Retinal pigment epithelial cell (primary cell): ENCODE results near the gene EHF.

ENCODE experiments used
- DNase-seq: peaks from one replicate; pipeline ENCODE4 v3.0.0-alpha.2; 2010; ENCODE audit warnings: low read depth
- H3K4me3 ChIP-seq: 2 replicates; pipeline ENCODE4 v1.5.1; 2011; ENCODE audit warnings: mild to moderate bottlenecking, low read length, control low read depth, moderate library complexity
- TF ChIP-seq, protein P1 (sequence below): conservative IDR thresholded peaks from 2 replicates; pipeline ENCODE4 v1.5.1; 2011; ENCODE audit warnings: low read depth, low read length, control low read depth, inconsistent platforms

Gene EHF

DNA sequence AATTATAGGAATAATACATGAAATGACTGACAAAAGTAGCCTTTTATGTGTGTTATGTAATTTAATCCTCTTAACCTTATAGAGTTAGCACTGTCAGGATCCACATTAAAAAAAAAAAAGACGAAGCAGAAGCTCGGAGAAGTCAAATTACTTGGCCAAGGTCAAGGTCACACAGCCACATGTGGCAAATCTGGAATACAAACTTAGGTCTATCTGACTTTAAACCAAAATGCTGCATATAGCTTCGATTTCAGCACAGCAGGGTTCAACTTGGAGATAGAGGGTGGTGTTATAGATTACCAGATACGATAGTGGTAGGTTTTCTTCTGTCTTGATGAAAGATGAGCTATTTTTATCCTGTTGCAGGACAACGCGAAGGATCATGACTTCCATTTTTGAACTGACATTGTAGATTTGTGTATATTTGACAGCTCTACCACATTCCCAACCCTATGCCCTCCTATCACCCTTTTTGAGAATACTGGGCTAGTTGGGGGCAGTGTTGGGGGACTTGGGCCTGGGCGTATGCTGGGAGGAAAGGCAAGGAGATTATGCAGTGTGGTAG lies 11.6 kb upstream of the EHF start:
- no peak for DNase-seq

DNA sequence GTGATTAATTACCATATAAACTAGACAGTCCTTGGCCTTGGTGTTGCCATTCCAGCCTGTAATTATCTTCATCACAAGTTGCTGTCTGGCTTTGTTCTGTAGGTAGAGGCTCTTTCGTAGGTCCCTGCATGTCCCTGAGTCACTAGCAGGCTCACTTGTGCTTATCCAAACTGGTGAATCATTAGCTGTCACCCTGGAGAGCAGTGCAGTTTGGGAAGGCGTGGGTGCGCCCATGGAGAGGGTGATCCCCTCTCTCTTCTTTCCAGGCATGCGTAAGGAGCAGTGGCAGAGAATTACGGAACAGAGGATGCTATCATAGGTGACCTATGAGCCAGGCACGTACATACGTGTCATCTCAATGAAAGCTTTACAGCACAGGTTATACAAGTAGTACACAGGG lies 11.0 kb upstream of the EHF start:
- DNase-seq: no peak

More for the DNA sequence above, 11.6 kb upstream of the EHF start:
- no peak overlapping the region for H3K4me3 ChIP-seq
- TF ChIP-seq, protein P1, sequence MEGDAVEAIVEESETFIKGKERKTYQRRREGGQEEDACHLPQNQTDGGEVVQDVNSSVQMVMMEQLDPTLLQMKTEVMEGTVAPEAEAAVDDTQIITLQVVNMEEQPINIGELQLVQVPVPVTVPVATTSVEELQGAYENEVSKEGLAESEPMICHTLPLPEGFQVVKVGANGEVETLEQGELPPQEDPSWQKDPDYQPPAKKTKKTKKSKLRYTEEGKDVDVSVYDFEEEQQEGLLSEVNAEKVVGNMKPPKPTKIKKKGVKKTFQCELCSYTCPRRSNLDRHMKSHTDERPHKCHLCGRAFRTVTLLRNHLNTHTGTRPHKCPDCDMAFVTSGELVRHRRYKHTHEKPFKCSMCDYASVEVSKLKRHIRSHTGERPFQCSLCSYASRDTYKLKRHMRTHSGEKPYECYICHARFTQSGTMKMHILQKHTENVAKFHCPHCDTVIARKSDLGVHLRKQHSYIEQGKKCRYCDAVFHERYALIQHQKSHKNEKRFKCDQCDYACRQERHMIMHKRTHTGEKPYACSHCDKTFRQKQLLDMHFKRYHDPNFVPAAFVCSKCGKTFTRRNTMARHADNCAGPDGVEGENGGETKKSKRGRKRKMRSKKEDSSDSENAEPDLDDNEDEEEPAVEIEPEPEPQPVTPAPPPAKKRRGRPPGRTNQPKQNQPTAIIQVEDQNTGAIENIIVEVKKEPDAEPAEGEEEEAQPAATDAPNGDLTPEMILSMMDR: no peak

DNA sequence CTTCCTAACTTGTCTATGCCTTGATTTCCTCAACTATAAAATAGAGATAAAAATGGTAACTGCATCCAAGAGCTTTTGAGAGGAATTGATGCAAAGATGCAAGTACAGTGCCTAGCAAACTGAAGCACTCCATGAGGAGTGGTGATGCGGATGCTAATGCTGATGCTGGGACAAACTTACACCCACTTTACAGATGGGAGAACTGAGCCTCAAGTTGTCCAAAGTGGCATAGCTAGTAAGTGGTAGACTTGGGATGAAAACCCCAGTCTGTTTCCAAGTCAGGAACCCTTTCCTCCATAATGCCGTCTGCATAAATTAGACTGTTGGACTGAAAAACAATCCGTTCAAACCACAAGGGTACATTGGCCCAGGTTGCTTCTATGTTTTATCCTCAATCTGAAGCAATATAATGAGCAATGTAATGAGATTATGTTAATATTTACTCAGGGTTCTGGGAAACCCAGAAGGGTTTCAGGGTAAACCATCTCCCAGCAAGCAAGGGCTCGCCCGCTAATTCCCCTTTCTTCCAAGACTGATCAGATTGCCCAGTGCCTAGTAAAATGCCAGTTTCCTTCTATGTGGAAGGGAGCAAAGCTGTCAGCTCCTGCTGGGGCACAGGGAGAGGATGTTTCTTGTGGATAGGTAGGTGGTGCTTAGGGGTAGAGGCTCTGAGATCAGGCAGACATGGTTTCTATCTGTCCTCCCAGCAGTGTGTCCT lies 10.4 kb upstream of the EHF start:
- H3K4me3 ChIP-seq: no peak overlapping the region
- TF ChIP-seq, protein P1: no peak
- no peak for DNase-seq

More for the DNA sequence above, 11.0 kb upstream of the EHF start:
- H3K4me3 ChIP-seq: no peak overlapping the region
- TF ChIP-seq, protein P1: no peak

DNA sequence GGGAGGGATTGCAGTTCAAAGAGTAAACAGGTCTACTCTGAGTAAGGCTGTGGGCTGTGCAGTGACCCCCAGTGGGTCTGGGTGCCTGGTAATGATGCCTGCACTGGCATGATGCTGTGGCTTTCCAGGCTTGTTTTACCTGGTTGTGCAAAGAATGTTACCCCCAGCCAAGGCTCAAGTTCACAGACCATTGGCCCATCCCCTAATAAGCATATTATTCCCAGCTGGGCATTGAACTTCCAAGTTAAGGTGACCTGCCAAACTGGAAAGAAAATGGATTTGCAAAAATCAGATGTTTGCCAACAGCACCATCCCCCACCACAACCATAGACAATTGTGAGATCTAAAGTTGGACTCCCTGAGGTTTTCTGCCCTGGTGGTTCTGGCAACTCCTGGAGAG lies 7.9 kb upstream of the EHF start:
- TF ChIP-seq, protein P1: no peak
- no peak for DNase-seq
- no peak overlapping the region for H3K4me3 ChIP-seq

DNA sequence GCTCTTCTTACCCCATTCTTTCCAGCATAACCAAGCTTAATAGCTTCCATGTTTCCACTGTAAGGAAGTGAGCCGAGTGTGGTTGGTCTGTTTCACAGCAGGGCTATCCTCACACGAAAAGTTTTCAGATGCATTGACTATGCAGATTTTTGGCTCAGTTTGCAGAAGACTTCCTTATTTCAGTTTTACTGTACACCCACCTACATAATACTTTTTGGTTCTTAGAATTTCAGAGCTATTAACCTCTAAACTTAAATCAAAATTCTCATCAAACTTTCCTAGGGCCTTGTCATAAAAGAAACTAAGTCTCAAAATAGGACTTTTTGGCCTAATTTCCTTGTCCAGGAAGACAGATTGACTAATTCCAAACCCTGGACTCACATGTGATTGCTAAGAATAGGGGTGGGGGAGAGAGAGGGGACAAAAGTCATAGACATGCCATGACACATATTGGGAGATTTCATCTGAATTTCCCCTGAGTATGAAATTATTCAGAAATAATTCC lies 7.3 kb upstream of the EHF start:
- TF ChIP-seq, protein P1: no peak
- no peak for DNase-seq
- no peak overlapping the region for H3K4me3 ChIP-seq

DNA sequence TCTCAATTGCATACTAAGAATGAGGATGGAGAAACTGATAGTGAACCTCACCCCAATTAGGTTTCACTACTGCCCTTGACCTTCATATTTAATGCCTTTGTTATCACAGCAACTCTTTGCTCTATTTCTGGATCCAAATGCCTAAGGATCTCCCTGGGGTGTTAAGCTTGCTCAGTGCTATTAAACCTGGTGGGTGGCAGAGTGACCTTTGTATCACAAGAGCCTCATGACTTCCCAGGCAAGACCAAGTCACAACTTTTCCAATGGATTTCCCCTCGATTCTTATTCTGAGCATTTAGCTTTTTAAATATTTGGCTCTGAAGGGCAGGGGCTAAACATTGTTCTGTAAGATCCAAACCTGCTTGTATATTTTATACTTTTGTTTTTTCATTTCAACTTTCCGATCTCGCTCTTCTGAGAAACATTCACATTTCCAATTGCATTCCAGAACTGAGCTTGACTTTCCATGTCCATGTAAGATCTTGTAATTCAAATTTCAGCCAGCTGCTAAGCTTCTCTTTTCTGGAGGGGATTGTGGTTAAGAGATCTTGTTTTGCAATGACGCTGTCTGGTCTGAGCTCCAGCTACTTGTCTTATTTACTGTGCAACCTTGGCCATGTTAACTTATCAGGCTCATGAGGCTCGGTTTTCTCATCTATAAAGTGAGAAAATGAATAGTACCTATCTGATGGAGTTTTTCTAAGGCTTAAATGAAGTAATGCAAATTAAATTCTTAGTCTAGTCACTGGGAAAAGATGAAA lies 6.4 kb upstream of the EHF start:
- DNase-seq: peak; percentile 18

More for the DNA sequence above, 6.4 kb upstream of the EHF start:
- TF ChIP-seq, protein P1: no peak
- no peak overlapping the region for H3K4me3 ChIP-seq
